K562 (cell line): ENCODE results near the gene RASGEF1C. TPM values are rescaled to one million over a fixed set of nuclear protein-coding genes. Genes with fewer than 3 reads are reported as not detected.

Experiments used
- ATAC-seq: fragments of 200-7000 bp; cut with Tn5 transposase; 3 replicates; pipeline ENCODE4 v1.9.1; 2020; ENCODE audit warnings: moderate library complexity
- BruUV-seq: library from RNA; stranded (reverse); fragments of 400-500 nt; replicated peaks from 2 replicates; lab custom pipeline; 2021; lab: Mats Ljungman, UMichigan
- CTCF ChIA-PET: fragments of 300-600 bp; formaldehyde crosslinking; extraction: SDS; loops from one replicate; lab custom pipeline; 2021; ENCODE audit warnings: low intra/inter-chr PET ratio; lab: Yijun Ruan, JAX
- POLR2A ChIA-PET: fragments of 300-600, 350-650 bp; sonication (Branson Sonifier 250); formaldehyde crosslinking; extraction: SDS; loops from one replicate; lab custom pipeline; 2021; ENCODE audit warnings: antibody characterized with exemption, inconsistent platforms; lab: Yijun Ruan, JAX
- DNase-seq, 4 experiments: peaks; one replicate each; pipeline versions ENCODE4 v3.0.0 to v3.0.0-alpha.2; 2011 to 2018; ENCODE audit warnings: low spot score in 3 of 4, mixed read lengths in 3 of 4; ENCODE audit errors: extremely low read depth in 1 of 4
- FAIRE-seq: peaks from 2 replicates; lab custom pipeline; 2011; peaks lifted over from hg19 to GRCh38; lab: Jason Lieb, UNC
- H2AFZ ChIP-seq: 2 replicates; pipeline ENCODE4 v1.6.0; 2011; ENCODE audit warnings: low read depth, low read length, control low read depth, inconsistent platforms
- H3K27ac ChIP-seq: fragments of 200-600 bp; 3 replicates; pipeline ENCODE4 v1.8.0; 2011; ENCODE audit warnings: low read depth, mild to moderate bottlenecking, control low read depth, inconsistent platforms, low read length, moderate library complexity, mixed read lengths; ENCODE audit errors: extremely low read depth
- H3K27me3 ChIP-seq, 2 experiments: fragments of 300-600 bp in 1 of 2; 2 replicates in 1 of 2; 3 replicates in 1 of 2; pipeline versions ENCODE4 v1.6.0 to v1.8.0; 2011; ENCODE audit warnings: inconsistent platforms in 2 of 2, low read length in 2 of 2, mild to moderate bottlenecking in 1 of 2, mixed read lengths in 1 of 2, moderate library complexity in 1 of 2; ENCODE audit not compliant: control insufficient read depth in 2 of 2, insufficient read depth in 2 of 2
- H3K36me3 ChIP-seq: fragments of 300-600 bp; 3 replicates; pipeline ENCODE4 v1.8.0; 2011; ENCODE audit warnings: mild to moderate bottlenecking, low read length, inconsistent platforms; ENCODE audit not compliant: control insufficient read depth, insufficient read depth
- H3K4me1 ChIP-seq, 2 experiments: fragments of 200-600 bp in 1 of 2; replicated peaks in 1 of 2; 2 replicates in 1 of 2; 3 replicates in 1 of 2; pipeline versions ENCODE4 v1.5.1 to v1.8.0; 2011; ENCODE audit warnings: inconsistent platforms in 2 of 2, low read length in 2 of 2, mild to moderate bottlenecking in 1 of 2, mixed read lengths in 1 of 2, moderate library complexity in 1 of 2; ENCODE audit not compliant: control insufficient read depth in 2 of 2, insufficient read depth in 2 of 2
- H3K4me2 ChIP-seq: 2 replicates; pipeline ENCODE4 v1.6.1; 2011; ENCODE audit warnings: low read length, control low read depth, inconsistent platforms, mixed read lengths; ENCODE audit not compliant: insufficient read depth
- H3K4me3 ChIP-seq: fragments of 200-600 bp; sonication (generic), shearing (Covaris generic); 2 replicates; pipeline ENCODE4 v1.5.1; 2016; ENCODE audit warnings: control low read depth, inconsistent platforms
- H3K79me2 ChIP-seq: fragments of 200-600 bp; 3 replicates; pipeline ENCODE4 v1.8.0; 2011; ENCODE audit warnings: low read length, inconsistent platforms; ENCODE audit not compliant: control insufficient read depth, insufficient read depth
- H3K9ac ChIP-seq, 2 experiments: 2 replicates each; pipeline versions ENCODE4 v1.6.0 to v1.6.1; 2011; ENCODE audit warnings: low read depth in 2 of 2, low read length in 2 of 2, control low read depth in 1 of 2, inconsistent platforms in 1 of 2, mild to moderate bottlenecking in 1 of 2, mixed read lengths in 1 of 2; ENCODE audit not compliant: insufficient read depth in 1 of 2
- H3K9me1 ChIP-seq: one replicate; pipeline ENCODE4 v1.6.0; 2011; ENCODE audit warnings: inconsistent platforms, mild to moderate bottlenecking, low read length, moderate library complexity; ENCODE audit not compliant: control insufficient read depth, insufficient read depth
- H3K9me3 ChIP-seq: replicated peaks from 2 replicates; pipeline ENCODE4 v1.5.1; 2011; ENCODE audit warnings: low read depth, low read length, inconsistent platforms; ENCODE audit not compliant: control insufficient read depth, insufficient read depth
- H4K20me1 ChIP-seq: replicated peaks from 2 replicates; pipeline ENCODE4 v1.6.1; 2011; ENCODE audit warnings: low read length, inconsistent platforms, mixed read lengths; ENCODE audit not compliant: control insufficient read depth, insufficient read depth
- CHCHD3 ChIP-seq: fragments of 250-450 bp; sonication (Bioruptor Pico); IDR thresholded peaks from 2 replicates; pipeline ENCODE4 v2.1.2; 2022; ENCODE audit warnings: mild to moderate bottlenecking
- ELF1 ChIP-seq: fragments of 200-800 bp; sonication (Bioruptor generic); IDR thresholded peaks from 2 replicates; pipeline ENCODE4 v1.6.1; 2016; ENCODE audit warnings: missing genetic modification characterization, missing compliant biosample characterization
- FUS ChIP-seq: fragments of 200-400 bp; formaldehyde crosslinking; optimal IDR thresholded peaks from 2 replicates; pipeline ENCODE3; 2017; ENCODE audit warnings: low read depth, low read length
- SLC30A9 ChIP-seq: fragments of 250-450 bp; sonication (Bioruptor Pico); IDR thresholded peaks from 2 replicates; pipeline ENCODE4 v1.8.0; 2022; ENCODE audit warnings: mild to moderate bottlenecking, moderate library complexity
- SMAD1 ChIP-seq: fragments of 150-350 bp; IDR thresholded peaks from 2 replicates; pipeline ENCODE4 v1.6.1; 2014; ENCODE audit warnings: low read length, low read depth; ENCODE audit not compliant: partially characterized antibody
- SMARCA5 ChIP-seq: fragments of 450-650 bp; IDR thresholded peaks from 2 replicates; pipeline ENCODE4 v1.6.1; 2016
- YBX1 ChIP-seq: fragments of 450-650 bp; IDR thresholded peaks from 2 replicates; pipeline ENCODE4 v1.7.1; 2016; ENCODE audit warnings: mild to moderate bottlenecking
- ZFP30 ChIP-seq: fragments of 250-450 bp; sonication (Bioruptor Pico); IDR thresholded peaks from 2 replicates; pipeline ENCODE4 v1.8.0; 2022; ENCODE audit warnings: moderate library complexity, mild to moderate bottlenecking, inconsistent platforms, borderline replicate concordance
- ZNF695 ChIP-seq: fragments of 450-650 bp; formaldehyde crosslinking; IDR thresholded peaks from 2 replicates; pipeline ENCODE4 v1.4.0; 2020; ENCODE audit warnings: mild to moderate bottlenecking, moderate library complexity
- ZNF707 ChIP-seq: fragments of 250-450 bp; sonication (Bioruptor Pico); conservative IDR thresholded peaks from 2 replicates; pipeline ENCODE4 v1.8.0; 2022; ENCODE audit warnings: inconsistent platforms, mild to moderate bottlenecking, moderate library complexity
- ZSCAN29 ChIP-seq: fragments of 450-650 bp; IDR thresholded peaks from 2 replicates; pipeline ENCODE4 v1.6.1; 2017
- WGBS: fragments of 100-300 bp; shearing (Covaris generic); methylation state at CpG from one replicate; pipeline ENCODE4 v1.1.6; 2016; ENCODE audit warnings: low coverage, mixed read lengths; ENCODE audit not compliant: insufficient coverage; ENCODE audit errors: missing lambda C conversion rate; 5-methylcytosine and 5-hydroxymethylcytosine counted together
- in situ Hi-C: fragments of 300-500 bp; cut with MboI; formaldehyde crosslinking; loops from 4 replicates; pipeline ENCODE4 v1.15.0; 2018; ENCODE audit warnings: inconsistent platforms, mixed read lengths
- intact Hi-C: fragments of 100-400 bp; cut with micrococcal nuclease; formaldehyde crosslinking; loops from 2 replicates; pipeline ENCODE4 v1.14.2; 2022
- polyA plus RNA-seq, 8 experiments: library from polyadenylated mRNA; depleted of rRNA in 4 of 8; stranded (reverse) in 5 of 8; unstranded in 3 of 8; fragments of >200 nt; fragmentation: Nextera tagmentation in 2 of 8; fragmentation: Illumina TruSeq in 1 of 8; extraction: Ambion mirVana in 2 of 8; extraction: Trizol in 1 of 8; gene quantifications; 2 replicates each; pipeline versions ENCODE4 v1.2.1 to v1.2.3, GENCODE V29; 2011 to 2014; ENCODE audit warnings: inconsistent platforms in 1 of 8, missing spikeins in 1 of 8
- total RNA-seq, 7 experiments: library from RNA; depleted of rRNA in 6 of 7; stranded (reverse); fragments of >200 nt in 6 of 7; fragmentation: Illumina TruSeq in 2 of 7; extraction: Trizol in 2 of 7; gene quantifications; 2 replicates each; pipeline versions ENCODE4 v1.2.1 to v1.2.3, GENCODE V29; 2011 to 2021; ENCODE audit warnings: low replicate concordance in 1 of 7
- TF ChIP-seq, protein P1 (sequence below): fragments of 250-450 bp; sonication (Bioruptor Pico); IDR thresholded peaks from 2 replicates; pipeline ENCODE4 v1.4.0; 2020
- TF ChIP-seq, protein P2 (sequence below): fragments of 250-450 bp; sonication (Bioruptor Pico); IDR thresholded peaks from 2 replicates; pipeline ENCODE4 v1.4.0; 2020; ENCODE audit warnings: borderline replicate concordance

The RASGEF1C gene
- total and polyA plus RNA-seq, 9 of the 15 experiments (the other 6 are each of a cell fraction or from before 2014, with no cell fraction given): 0.04 to 1.1 (median 0.21) TPM; not detected in 4

DNA sequence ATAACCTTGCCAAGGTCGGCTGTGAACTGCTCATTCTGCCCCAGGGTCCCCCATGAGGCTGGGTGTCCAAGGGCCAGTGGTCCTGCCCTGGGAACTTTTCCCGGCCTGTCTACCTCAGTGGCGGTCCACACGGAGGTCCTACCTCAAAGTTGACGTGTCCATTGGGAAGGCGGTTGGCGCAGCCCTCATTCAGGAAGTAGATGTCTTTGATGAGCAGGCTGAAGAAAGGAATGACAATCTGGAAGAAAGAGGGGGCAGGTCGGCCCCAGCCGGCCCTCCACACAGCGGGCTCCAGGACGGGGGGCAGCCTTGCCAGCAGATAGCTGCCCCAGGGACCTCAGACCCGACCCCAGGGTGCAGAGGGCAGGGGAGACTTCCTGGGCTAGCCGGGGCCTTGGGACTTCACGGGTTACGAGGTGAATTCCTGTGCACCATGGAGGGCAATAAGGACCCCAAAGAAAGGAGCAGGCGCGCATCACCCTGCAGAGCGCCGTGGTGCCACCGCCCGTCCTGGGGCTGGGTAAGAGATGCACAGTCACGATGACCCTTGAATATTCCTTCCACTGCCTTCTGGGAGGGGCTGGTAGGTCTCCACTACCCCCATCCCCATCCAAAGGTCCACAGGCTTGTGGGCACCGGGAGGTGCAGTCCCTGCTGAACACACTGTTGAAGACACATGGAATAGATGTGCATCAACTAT is 94.6 kb downstream of the RASGEF1C start:
- ATAC-seq (no peak), DNase-seq (no peak), FAIRE-seq (no peak)
- Histone ChIP-seq H3K9me1 (no peaks in the 10 kb centered on the region), H3K9me3 (no peaks in the 10 kb centered on the region), H3K4me2 (no peak overlapping the region), H3K79me2 (no peaks in the 10 kb centered on the region), H3K27me3 (peaks cover 0 to 19% of the 10 kb centered on the region in 2 experiments; a peak in 2 of 5 replicates), H3K9ac (no peak overlapping the region), H2AFZ (no peak overlapping the region), H4K20me1 (no peaks in the 10 kb centered on the region), H3K4me3 (no peak overlapping the region), H3K4me1 (peaks cover 0 to 37% of the 10 kb centered on the region in 2 experiments; a peak in 4 of 5 replicates), H3K27ac (no peak overlapping the region), H3K36me3 (no peaks in the 10 kb centered on the region)
- BruUV-seq: no TSS peak
- 39% methylated on average over 17 of the region's 23 CpGs for WGBS
- in situ Hi-C loops (no loop called here), intact Hi-C loops (no loop called here)
- CTCF ChIA-PET: no interaction called here
- POLR2A ChIA-PET: no interaction called here
- TF ChIP-seq ZSCAN29: no peak
- TF ChIP-seq ELF1: no peak
- no peak for TF ChIP-seq CHCHD3 (CRISPR knock-in tag)
- no peak for TF ChIP-seq ZFP30 (CRISPR knock-in tag)
- TF ChIP-seq, protein P1, sequence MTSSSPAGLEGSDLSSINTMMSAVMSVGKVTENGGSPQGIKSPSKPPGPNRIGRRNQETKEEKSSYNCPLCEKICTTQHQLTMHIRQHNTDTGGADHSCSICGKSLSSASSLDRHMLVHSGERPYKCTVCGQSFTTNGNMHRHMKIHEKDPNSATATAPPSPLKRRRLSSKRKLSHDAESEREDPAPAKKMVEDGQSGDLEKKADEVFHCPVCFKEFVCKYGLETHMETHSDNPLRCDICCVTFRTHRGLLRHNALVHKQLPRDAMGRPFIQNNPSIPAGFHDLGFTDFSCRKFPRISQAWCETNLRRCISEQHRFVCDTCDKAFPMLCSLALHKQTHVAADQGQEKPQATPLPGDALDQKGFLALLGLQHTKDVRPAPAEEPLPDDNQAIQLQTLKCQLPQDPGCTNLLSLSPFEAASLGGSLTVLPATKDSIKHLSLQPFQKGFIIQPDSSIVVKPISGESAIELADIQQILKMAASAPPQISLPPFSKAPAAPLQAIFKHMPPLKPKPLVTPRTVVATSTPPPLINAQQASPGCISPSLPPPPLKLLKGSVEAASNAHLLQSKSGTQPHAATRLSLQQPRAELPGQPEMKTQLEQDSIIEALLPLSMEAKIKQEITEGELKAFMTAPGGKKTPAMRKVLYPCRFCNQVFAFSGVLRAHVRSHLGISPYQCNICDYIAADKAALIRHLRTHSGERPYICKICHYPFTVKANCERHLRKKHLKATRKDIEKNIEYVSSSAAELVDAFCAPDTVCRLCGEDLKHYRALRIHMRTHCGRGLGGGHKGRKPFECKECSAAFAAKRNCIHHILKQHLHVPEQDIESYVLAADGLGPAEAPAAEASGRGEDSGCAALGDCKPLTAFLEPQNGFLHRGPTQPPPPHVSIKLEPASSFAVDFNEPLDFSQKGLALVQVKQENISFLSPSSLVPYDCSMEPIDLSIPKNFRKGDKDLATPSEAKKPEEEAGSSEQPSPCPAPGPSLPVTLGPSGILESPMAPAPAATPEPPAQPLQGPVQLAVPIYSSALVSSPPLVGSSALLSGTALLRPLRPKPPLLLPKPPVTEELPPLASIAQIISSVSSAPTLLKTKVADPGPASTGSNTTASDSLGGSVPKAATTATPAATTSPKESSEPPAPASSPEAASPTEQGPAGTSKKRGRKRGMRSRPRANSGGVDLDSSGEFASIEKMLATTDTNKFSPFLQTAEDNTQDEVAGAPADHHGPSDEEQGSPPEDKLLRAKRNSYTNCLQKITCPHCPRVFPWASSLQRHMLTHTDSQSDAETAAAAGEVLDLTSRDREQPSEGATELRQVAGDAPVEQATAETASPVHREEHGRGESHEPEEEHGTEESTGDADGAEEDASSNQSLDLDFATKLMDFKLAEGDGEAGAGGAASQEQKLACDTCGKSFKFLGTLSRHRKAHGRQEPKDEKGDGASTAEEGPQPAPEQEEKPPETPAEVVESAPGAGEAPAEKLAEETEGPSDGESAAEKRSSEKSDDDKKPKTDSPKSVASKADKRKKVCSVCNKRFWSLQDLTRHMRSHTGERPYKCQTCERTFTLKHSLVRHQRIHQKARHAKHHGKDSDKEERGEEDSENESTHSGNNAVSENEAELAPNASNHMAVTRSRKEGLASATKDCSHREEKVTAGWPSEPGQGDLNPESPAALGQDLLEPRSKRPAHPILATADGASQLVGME: no peak
- TF ChIP-seq SMAD1: no peak
- no peak for TF ChIP-seq ZNF707 (CRISPR knock-in tag)
- TF ChIP-seq SMARCA5: no peak
- TF ChIP-seq SLC30A9: no peak
- no peak for TF ChIP-seq FUS
- TF ChIP-seq, protein P2, sequence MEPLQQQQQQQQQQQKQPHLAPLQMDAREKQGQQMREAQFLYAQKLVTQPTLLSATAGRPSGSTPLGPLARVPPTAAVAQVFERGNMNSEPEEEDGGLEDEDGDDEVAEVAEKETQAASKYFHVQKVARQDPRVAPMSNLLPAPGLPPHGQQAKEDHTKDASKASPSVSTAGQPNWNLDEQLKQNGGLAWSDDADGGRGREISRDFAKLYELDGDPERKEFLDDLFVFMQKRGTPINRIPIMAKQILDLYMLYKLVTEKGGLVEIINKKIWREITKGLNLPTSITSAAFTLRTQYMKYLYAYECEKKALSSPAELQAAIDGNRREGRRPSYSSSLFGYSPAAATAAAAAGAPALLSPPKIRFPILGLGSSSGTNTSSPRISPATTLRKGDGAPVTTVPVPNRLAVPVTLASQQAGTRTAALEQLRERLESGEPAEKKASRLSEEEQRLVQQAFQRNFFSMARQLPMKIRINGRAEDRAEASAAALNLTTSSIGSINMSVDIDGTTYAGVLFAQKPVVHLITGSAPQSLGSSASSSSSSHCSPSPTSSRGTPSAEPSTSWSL (CRISPR knock-in tag): no peak
- TF ChIP-seq YBX1: no peak
- TF ChIP-seq ZNF695 (CRISPR knock-in tag): no peak
